Naive B cell (primary cell): Measurements from ENCODE around the gene BCKDHA. TPM values are rescaled to one million over a fixed set of nuclear protein-coding genes. Genes with fewer than 3 reads are reported as not detected.
"Not testable (repeated sequence)": the region's sequence is repeated elsewhere in the genome, so short reads cannot be mapped to it uniquely, and the experiment has no call there.

Experiments used
- ATAC-seq, 2 donors: fragments of 150-1000 bp; cut with Tn5 transposase; 2 replicates each; pipeline ENCODE4 v1.10.0; 2021; ENCODE audit warnings: low read depth in 2 of 2, mild to moderate bottlenecking in 2 of 2, moderate library complexity in 2 of 2
- DNase-seq: peaks from one replicate; pipeline ENCODE4 v3.0.0; 2022
- H3K27ac Mint-ChIP-seq, 6 donors: one replicate each; pipeline ENCODE4 v1.8.0; 2020 to 2022; ENCODE audit warnings: mild to moderate bottlenecking in 6 of 6, mixed read lengths in 6 of 6, moderate library complexity in 5 of 6, inconsistent platforms in 2 of 6
- H3K27me3 Mint-ChIP-seq, 3 donors: one replicate each; pipeline ENCODE4 v1.8.0; 2021 to 2022; ENCODE audit warnings: mixed read lengths in 3 of 3, mild to moderate bottlenecking in 1 of 3
- H3K36me3 Mint-ChIP-seq, 2 donors: one replicate each; pipeline ENCODE4 v1.8.0; 2020 to 2022; ENCODE audit warnings: mixed read lengths in 2 of 2, inconsistent platforms in 1 of 2, mild to moderate bottlenecking in 1 of 2
- H3K4me1 Mint-ChIP-seq, 3 donors: one replicate each; pipeline ENCODE4 v1.8.0; 2020 to 2022; ENCODE audit warnings: mixed read lengths in 3 of 3, inconsistent platforms in 1 of 3, mild to moderate bottlenecking in 1 of 3, moderate library complexity in 1 of 3
- H3K4me3 Mint-ChIP-seq, 8 donors: one replicate each; pipeline ENCODE4 v1.8.0; 2020 to 2022; ENCODE audit warnings: mild to moderate bottlenecking in 8 of 8, mixed read lengths in 8 of 8, moderate library complexity in 8 of 8, inconsistent platforms in 2 of 8
- H3K9me3 Mint-ChIP-seq, 7 donors: one replicate each; pipeline ENCODE4 v1.8.0; 2020 to 2022; ENCODE audit warnings: mixed read lengths in 7 of 7, mild to moderate bottlenecking in 5 of 7, inconsistent platforms in 2 of 7, moderate library complexity in 1 of 7
- polyA plus RNA-seq, 6 donors: library from polyadenylated mRNA; unstranded; fragments of 300-500 nt; fragmentation: Illumina TruSeq; gene quantifications; one replicate each; pipeline ENCODE4 v1.2.3, GENCODE V29; 2021; ENCODE audit warnings: low read depth in 6 of 6

BCKDHA gene
- polyA plus RNA-seq, 6 donors from 2014 or later, result 50.3 to 79.8 (median 68.0) TPM

GRCh38 chr19:41401483-41401882 lies 3.9 kb downstream of the BCKDHA start:
- Mint-ChIP-seq H3K4me1 (peaks cover 30 to 41% (median 32%) of the 10 kb centered on the region in 3 donors), H3K27ac (peak overlapping the region in 1 of 6 donors; percentile 79), H3K27me3 (no peaks in the 10 kb centered on the region), H3K36me3 (peaks cover 0 to 4% of the 10 kb centered on the region in 2 donors), H3K9me3 (no peaks in the 10 kb centered on the region), H3K4me3 (no peak overlapping the region)
- DNase-seq (no peak), ATAC-seq (no peak)

- no peak overlapping the region for H3K27ac Mint-ChIP-seq
- ATAC-seq, result no peak
- H3K4me3 Mint-ChIP-seq, result no peak overlapping the region
These were observed 4.4 kb downstream of the BCKDHA start for GRCh38 chr19:41402010-41402409.

DNA sequence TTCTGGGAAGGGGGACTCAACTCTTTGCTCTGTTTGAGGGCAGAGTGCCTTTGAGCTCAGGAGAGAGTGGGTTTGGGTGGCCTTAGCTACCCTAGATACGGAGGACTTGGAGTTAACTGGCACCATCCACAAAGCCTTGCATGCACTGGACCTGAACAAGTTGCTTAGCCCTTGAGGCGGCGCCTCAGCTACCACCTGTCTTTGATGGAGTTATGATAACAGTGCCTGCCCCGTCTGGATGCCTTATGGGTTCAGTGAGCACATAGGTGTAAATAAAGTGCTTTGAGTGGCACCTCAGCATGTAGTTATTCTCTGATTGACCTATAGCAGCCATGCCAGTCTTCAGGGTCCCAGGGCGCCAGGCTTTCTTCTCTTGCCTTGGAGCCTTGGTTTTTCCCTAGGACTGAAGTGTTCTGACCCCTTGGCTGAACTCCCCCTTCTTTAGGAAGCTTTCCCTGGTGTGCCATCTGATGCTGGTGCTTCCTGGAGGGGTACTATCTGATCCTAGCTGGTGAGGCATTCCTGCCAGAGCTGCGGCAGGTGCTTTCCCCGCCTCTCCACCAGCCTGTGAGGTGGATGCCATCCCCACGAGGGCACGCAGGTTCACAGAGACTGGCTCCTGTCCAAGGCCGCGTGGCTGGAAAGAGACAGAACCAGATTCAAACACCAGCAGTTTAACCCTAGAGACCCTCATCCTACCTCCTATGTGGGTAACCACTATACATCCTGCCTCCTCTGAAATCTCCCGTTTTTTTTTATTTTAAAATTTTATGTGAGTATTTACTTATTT lies 5.8 kb downstream of the BCKDHA start:
- Mint-ChIP-seq H3K27ac (peak overlapping the region in 1 of 6 donors; percentile 16), H3K27me3 (no peaks in the 10 kb centered on the region), H3K9me3 (no peaks in the 10 kb centered on the region), H3K4me1 (peaks cover 15 to 32% (median 30%) of the 10 kb centered on the region in 3 donors), H3K4me3 (peak overlapping the region in 1 of 8 donors; percentile 12), H3K36me3 (peaks cover 0 to 4% of the 10 kb centered on the region in 2 donors)
- DNase-seq (no peak), ATAC-seq (no peak)

More at GRCh38 chr19:41402010-41402409, 4.4 kb downstream of the BCKDHA start:
- peaks cover 29 to 41% (median 33%) of the 10 kb centered on the region in 3 donors for H3K4me1 Mint-ChIP-seq
- DNase-seq, result no peak
- no peaks in the 10 kb centered on the region for H3K9me3 Mint-ChIP-seq
- peaks cover 0 to 4% of the 10 kb centered on the region in 2 donors for H3K36me3 Mint-ChIP-seq
- H3K27me3 Mint-ChIP-seq, result no peaks in the 10 kb centered on the region

DNA sequence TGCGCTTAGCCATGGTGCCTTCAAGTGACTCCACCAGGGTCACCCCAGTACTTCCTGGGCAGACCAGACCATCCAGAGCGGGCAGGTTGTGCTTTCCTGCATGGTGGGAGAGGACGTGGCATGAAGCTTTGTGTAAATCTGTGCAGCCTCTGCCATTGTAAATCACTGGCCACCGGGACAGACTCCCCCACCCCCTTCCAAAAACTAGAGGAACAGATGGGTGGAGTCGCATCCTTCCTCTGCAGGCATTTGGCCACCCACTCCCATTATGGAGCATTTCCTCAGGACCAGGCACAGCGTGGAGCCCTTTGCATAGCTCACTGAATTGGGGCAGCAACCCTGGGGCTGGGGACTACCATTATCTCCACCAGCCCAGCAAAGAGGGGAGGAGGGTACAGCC lies 8.2 kb downstream of the BCKDHA start:
- H3K27me3 Mint-ChIP-seq, result no peaks in the 10 kb centered on the region

DNA sequence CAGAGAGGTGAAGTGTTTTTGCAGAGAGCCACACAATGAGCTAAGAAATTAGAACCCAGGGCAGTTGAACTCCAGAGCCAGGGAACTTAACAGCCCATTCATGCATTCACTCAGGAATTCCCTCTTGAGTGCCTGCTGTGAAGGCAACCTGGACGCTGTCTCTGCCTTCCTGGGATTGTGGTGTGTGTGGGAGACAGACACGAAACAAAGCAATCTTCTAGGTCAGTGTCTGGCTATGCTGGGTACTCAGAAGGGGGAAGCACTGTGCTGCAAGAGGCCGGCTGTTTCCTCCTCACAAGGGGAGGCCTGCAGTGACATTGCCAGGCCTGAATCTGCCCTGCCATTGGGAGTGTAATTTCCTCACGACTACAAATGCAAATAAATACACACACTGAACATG lies 9.7 kb downstream of the BCKDHA start:
- no peak for ATAC-seq
- no peaks in the 10 kb centered on the region for H3K9me3 Mint-ChIP-seq
- peak overlapping the region in 1 of 8 donors; percentile 1 for H3K4me3 Mint-ChIP-seq
- DNase-seq, result no peak
- H3K27ac Mint-ChIP-seq, result peak overlapping the region in 1 of 6 donors; percentile 43
- no peaks in the 10 kb centered on the region for H3K27me3 Mint-ChIP-seq
- peaks cover 14 to 29% (median 22%) of the 10 kb centered on the region in 3 donors for H3K4me1 Mint-ChIP-seq
- no peaks in the 10 kb centered on the region for H3K36me3 Mint-ChIP-seq

More for the DNA sequence above, 8.2 kb downstream of the BCKDHA start:
- H3K27ac Mint-ChIP-seq, result no peak overlapping the region
- no peaks in the 10 kb centered on the region for H3K9me3 Mint-ChIP-seq
- H3K4me1 Mint-ChIP-seq, result peaks cover 14 to 37% (median 24%) of the 10 kb centered on the region in 3 donors
- no peak overlapping the region for H3K4me3 Mint-ChIP-seq
- ATAC-seq (no peak), DNase-seq (no peak)
- peaks cover 0 to 4% of the 10 kb centered on the region in 2 donors for H3K36me3 Mint-ChIP-seq

- no peak for DNase-seq
- Mint-ChIP-seq H3K27me3 (no peaks in the 10 kb centered on the region), H3K27ac (no peak overlapping the region), H3K36me3 (no peaks in the 10 kb centered on the region), H3K4me3 (no peak overlapping the region), H3K4me1 (peaks cover 14 to 29% (median 18%) of the 10 kb centered on the region in 3 donors), H3K9me3 (no peaks in the 10 kb centered on the region)
- ATAC-seq, result no peak
These were observed 10.6 kb downstream of the BCKDHA start for GRCh38 chr19:41408256-41408655.

GRCh38 chr19:41408846-41409245 lies 11.2 kb downstream of the BCKDHA start:
- Mint-ChIP-seq H3K27ac (peak overlapping the region in 2 of 6 donors; percentile 28 to 78), H3K4me1 (peaks cover 14 to 29% (median 22%) of the 10 kb centered on the region in 3 donors), H3K4me3 (peak overlapping the region in 2 of 8 donors; percentile 6 to 25)
- H3K36me3 Mint-ChIP-seq, H3K9me3 Mint-ChIP-seq, ATAC-seq, DNase-seq, H3K27me3 Mint-ChIP-seq: not testable (repeated sequence)

DNA sequence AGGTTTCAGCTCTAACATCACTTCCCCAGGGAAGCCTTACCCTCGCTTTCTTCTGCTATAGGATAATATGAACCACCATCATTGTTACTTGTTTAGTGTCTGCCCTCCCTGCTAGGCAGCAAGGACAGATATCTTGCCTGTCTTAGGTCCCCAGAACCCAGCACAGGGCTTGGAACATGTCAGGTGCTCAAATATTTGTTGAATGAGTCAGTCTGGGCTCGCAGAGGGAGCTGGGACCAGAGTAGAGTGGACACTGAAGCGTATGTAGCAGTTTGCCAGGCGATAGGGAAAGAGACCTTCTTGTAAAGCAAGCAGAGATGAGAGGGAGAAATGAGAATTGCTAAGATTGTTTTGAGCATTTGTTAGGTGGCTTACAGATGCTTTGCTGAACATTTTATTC lies 11.7 kb downstream of the BCKDHA start:
- no peaks in the 10 kb centered on the region for H3K9me3 Mint-ChIP-seq
- H3K27me3 Mint-ChIP-seq, result no peaks in the 10 kb centered on the region
- DNase-seq, result no peak
- no peak for ATAC-seq
- H3K36me3 Mint-ChIP-seq, result peaks cover 0 to 5% of the 10 kb centered on the region in 2 donors
- peaks cover 14 to 29% (median 22%) of the 10 kb centered on the region in 3 donors for H3K4me1 Mint-ChIP-seq
- peak overlapping the region in 2 of 6 donors; percentile 78 to 83 for H3K27ac Mint-ChIP-seq
- H3K4me3 Mint-ChIP-seq, result peak overlapping the region in 1 of 8 donors; percentile 6

DNA sequence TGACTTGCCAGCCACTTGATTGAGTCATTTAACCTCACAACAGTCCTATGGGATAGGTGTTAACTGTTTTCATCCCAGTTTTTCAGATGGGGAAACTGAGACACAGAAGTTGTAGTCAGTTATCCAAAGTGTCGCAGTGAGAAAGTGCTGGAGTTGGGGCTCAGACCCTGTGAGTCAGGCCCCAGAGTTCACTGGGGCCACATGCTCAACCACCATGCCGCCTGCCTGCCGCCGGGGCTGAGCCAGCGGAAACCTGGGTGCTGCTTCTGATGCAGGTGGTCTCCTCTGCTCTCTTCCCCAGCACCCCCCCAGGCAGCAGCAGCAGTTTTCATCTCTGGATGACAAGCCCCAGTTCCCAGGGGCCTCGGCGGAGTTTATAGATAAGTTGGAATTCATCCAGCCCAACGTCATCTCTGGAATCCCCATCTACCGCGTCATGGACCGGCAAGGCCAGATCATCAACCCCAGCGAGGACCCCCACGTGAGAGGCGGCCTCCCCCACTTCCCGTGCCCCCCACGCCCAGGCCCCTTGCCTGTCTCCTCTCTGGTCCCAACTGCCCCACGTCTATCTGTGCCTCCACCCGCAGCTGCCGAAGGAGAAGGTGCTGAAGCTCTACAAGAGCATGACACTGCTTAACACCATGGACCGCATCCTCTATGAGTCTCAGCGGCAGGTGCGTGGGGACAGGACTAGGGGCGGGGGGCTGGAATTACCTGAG lies 12.9 kb downstream of the BCKDHA start:
- Mint-ChIP-seq H3K27ac (no peak overlapping the region), H3K27me3 (no peaks in the 10 kb centered on the region), H3K4me1 (peaks cover 14 to 32% (median 22%) of the 10 kb centered on the region in 3 donors), H3K4me3 (no peak overlapping the region), H3K36me3 (peaks cover 0 to 9% of the 10 kb centered on the region in 2 donors), H3K9me3 (no peaks in the 10 kb centered on the region)
- DNase-seq (no peak), ATAC-seq (no peak)

GRCh38 chr19:41411100-41411967 lies 13.7 kb downstream of the BCKDHA start:
- DNase-seq (no peak), ATAC-seq (no peak)
- no peak overlapping the region for H3K27ac Mint-ChIP-seq
- H3K36me3 Mint-ChIP-seq, result peaks cover 0 to 9% of the 10 kb centered on the region in 2 donors
- no peaks in the 10 kb centered on the region for H3K27me3 Mint-ChIP-seq
- H3K4me1 Mint-ChIP-seq, result peaks cover 14 to 32% (median 22%) of the 10 kb centered on the region in 3 donors
- no peaks in the 10 kb centered on the region for H3K9me3 Mint-ChIP-seq
- no peak overlapping the region for H3K4me3 Mint-ChIP-seq

GRCh38 chr19:41411968-41412265 lies 14.3 kb downstream of the BCKDHA start:
- Mint-ChIP-seq H3K4me1 (peaks cover 14 to 27% (median 21%) of the 10 kb centered on the region in 3 donors), H3K36me3 (peaks cover 0 to 9% of the 10 kb centered on the region in 2 donors), H3K9me3 (no peaks in the 10 kb centered on the region), H3K27me3 (no peaks in the 10 kb centered on the region), H3K4me3 (no peak overlapping the region), H3K27ac (no peak overlapping the region)
- no peak for DNase-seq
- no peak for ATAC-seq

DNA sequence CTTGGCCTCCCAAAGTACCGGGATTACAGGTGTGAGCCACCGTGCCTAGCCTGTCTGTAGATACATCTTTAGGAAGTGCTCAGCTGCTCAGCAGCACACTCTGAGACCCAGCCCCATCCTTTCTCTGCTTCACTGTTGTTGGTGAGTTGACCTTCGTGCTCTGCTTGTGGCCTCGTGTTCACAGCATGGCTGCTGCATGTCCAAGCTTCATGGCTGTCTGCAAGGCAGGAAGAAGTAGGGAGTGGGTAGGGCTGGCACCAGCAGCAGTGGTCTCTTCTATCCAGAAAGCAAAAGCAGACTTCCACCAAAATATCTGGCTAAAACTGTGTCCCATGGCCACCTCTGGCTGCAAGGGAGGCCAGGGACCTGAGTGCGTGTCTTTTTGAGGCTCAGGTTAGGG lies 15.3 kb downstream of the BCKDHA start:
- Mint-ChIP-seq H3K27me3 (no peaks in the 10 kb centered on the region), H3K27ac (peak overlapping the region in 1 of 6 donors; percentile 10), H3K9me3 (no peaks in the 10 kb centered on the region), H3K36me3 (peaks cover 0 to 9% of the 10 kb centered on the region in 2 donors), H3K4me1 (peaks cover 14 to 22% (median 15%) of the 10 kb centered on the region in 3 donors), H3K4me3 (no peak overlapping the region)
- DNase-seq, result no peak
- no peak for ATAC-seq

DNA sequence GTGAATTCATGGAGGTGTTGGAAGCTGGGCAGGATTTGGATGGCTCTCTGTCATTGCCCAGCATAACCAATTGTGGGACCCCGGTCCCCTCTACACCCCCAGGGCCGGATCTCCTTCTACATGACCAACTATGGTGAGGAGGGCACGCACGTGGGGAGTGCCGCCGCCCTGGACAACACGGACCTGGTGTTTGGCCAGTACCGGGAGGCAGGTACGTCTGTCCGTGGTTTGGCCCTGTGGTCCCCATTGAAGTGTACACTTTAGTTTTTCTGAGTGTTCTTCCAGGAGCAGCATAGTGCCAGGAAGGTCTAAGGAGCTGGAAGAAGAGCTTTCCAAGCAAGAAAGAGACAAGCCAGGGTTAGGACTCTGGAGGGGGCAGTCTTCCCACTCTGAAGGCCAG lies 16.3 kb downstream of the BCKDHA start:
- Mint-ChIP-seq H3K9me3 (no peaks in the 10 kb centered on the region), H3K4me1 (peaks cover 12 to 20% (median 15%) of the 10 kb centered on the region in 3 donors), H3K27me3 (no peaks in the 10 kb centered on the region), H3K36me3 (peaks cover 0 to 9% of the 10 kb centered on the region in 2 donors), H3K27ac (no peak overlapping the region), H3K4me3 (peak overlapping the region in 1 of 8 donors; percentile 72)
- ATAC-seq, result no peak
- DNase-seq, result no peak
